NCI-H146 (cell line): ENCODE results near the gene ENGASE.
"Not testable (repeated sequence)": the region's sequence is repeated elsewhere in the genome, so short reads cannot be mapped to it uniquely, and the experiment has no call there.

ENCODE experiments used
- DNase-seq: peaks from one replicate; lab custom pipeline; 2025; lab: John Stamatoyannopoulos, UW

Gene ENGASE

DNA sequence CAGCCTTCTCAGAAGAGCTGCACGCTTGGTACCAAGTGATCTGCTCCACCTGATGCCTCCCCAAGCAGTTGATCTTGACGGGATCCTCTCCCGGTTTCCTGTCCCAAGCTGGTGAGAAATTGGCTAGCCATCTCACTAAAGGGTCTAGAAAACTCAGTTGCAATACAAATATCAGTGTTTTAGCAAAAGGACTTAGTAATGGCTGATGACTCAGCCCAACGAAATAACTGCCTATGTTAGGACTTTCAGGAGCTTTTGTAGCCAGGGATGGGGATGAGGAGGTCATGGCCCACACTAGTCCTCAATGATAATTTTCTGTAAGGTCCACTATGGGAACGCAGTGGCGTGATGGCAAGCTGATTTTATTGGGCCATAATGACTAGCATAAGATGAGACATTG lies 23.3 kb upstream of the ENGASE start:
- no peak for DNase-seq

GRCh38 chr17:79052131-79052530 lies 22.5 kb upstream of the ENGASE start:
- no peak for DNase-seq

DNA sequence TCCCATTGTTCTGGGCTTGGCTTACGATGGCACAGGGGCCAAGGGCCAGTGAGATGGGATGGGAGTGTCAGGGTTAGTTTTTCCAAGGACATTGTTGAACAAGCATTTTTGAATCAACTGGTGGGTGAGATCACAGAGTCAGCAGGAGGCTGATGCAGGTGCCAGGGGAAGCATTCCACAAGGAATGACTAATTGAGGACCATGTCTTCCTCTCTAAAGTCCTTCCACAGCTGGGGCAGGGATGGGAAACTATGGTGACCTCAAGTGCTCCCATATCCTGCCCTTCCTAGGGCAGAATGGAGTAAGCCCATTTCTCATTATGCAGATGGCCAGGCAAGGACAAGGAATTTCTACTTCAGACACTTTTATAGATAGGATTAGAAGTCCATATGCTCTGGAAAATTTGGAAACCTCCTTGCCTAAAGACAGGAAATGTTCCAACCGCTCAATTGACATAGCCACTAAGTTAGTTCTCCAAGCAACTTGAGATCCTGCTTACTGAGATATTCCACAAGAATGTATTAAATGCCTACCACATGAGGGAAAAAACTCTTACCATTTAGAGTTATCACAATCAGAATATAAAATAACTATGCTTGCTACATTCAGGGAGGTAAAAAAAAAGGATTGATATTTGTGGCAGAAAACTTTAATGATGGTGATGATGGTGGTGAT lies 21.2 kb upstream of the ENGASE start:
- DNase-seq, result no peak

GRCh38 chr17:79054200-79054960 lies 20.2 kb upstream of the ENGASE start:
- no peak for DNase-seq

GRCh38 chr17:79055197-79055596 lies 19.4 kb upstream of the ENGASE start:
- DNase-seq, result no peak

DNA sequence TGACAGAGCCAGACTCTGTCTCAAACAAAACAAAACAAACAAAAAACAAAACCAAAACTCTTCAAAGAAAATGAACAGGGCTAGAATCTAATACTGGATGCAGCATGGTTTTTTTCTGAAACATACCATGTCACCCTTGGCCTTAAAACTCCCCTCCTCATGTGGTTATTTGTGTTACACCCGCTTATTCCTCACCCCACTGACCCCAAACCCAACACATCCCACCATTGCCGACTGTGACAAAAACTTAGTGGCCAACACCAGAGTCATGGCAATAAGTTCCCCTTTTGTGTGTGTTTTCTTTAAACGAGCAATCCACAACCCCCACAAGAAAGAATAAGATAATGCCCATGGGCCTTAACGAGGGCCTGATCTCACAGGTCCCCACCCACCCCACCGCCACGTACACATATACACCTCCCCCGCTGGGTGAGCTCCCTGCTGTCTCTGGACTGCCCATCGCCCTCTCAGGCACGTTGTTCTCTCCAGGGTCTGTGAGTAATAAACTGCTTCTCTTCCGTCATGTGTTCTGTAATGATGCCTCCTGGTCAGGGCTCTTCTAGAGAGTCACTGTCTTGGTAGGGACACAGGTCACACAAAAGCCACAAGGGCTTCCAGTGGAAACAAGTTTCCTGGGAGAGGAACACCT lies 16.8 kb upstream of the ENGASE start:
- DNase-seq, result no peak

GRCh38 chr17:79062691-79063090 lies 11.9 kb upstream of the ENGASE start:
- no peak for DNase-seq

DNA sequence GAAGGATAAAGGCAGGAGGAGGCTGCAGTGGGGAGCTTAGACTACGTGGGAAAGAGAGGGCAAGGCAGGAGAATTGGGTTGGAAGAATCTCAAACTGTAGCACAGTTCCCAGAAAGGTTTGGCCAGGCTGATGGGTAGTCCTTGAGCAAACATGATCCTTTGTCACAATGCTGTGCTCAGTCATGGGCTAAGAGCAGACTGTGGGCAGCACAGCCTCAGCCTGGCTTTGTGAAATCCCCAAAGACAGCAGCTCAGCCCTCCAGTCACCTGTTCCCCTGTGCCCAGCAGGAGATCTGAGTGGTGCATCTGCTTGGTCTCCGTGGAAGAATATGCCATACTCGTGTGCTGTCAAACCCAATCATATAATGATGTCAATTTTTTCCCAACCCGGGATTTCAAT lies 10.6 kb upstream of the ENGASE start:
- peak; percentile 6 for DNase-seq

DNA sequence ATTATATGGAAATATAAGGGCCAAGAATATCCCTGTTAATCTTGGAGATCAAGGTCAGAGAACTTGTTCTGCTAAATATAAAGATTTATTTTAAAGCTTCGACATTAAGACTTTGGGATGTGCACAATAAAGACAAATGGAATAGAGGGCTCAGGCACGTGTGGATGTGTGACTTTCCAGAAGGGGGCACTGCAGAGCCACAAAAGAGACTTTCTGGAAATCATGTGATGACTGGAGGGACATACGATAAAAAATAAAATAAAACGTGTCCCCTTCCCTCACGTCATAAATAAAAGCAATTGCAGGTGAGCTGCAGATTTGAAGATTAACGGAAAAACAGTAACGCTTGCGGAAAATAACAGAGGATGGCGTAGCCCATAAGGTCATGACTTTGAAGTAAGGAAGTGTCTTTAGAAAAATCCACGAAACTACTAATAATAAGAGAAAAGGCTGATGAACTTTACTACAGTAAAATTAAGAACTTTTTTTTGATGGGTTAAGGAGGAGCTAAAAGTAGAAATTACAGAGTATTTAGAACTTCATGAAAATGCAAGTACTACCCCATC lies 9.4 kb upstream of the ENGASE start:
- peak; percentile 33 for DNase-seq

DNA sequence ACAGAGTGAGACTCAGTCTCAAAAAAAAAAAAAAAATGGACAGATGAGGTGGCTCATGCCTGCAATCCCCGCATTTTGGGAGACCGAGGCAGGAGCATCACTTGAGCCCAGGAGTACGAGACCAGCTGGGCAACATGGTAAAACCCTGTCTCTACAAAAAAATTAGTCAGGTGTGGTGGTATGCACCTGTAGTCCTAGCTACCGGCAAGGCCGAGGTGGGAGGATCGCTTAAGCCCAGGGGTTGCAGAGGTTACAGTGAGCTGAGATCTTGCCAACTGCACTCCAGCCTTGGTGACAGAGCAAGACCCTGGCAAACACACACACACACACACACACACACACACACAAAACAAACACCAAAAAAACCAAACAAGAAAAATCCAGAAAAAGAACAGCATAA lies 7.7 kb upstream of the ENGASE start:
- DNase-seq, result no peak

GRCh38 chr17:79070266-79070880 lies 4.3 kb upstream of the ENGASE start:
- DNase-seq, result no peak

DNA sequence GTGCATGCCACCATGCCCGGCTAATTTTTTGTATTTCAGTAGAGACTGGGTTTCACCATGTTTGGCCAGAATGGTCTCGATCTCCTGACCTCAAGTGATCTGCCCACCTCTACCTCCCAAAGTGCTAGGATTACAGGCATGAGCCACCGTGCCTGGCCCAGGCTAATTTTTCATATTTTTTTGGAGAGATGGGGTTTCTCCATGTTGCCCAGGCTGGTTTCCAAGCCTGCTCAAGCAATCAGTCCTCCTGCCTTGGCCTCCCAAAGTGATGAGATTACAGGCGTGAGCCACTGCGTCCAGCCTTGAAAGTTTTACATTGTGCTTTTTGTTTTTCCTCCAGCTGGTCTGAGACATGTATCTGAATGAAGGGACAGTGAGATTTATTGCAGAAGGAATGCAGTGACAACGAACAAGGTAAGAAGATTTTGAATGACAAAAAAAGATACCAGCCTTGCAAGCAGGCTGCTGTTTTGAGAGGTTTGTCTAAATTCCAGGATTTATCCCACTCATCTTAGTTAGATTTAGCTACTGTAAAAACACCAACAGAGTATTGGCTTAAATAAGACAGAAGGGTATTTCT lies 3.4 kb upstream of the ENGASE start:
- no peak for DNase-seq

GRCh38 chr17:79072544-79072943 lies 2.1 kb upstream of the ENGASE start:
- DNase-seq, result no peak

GRCh38 chr17:79073016-79073705 lies 1.5 kb upstream of the ENGASE start:
- DNase-seq, result no peak

DNA sequence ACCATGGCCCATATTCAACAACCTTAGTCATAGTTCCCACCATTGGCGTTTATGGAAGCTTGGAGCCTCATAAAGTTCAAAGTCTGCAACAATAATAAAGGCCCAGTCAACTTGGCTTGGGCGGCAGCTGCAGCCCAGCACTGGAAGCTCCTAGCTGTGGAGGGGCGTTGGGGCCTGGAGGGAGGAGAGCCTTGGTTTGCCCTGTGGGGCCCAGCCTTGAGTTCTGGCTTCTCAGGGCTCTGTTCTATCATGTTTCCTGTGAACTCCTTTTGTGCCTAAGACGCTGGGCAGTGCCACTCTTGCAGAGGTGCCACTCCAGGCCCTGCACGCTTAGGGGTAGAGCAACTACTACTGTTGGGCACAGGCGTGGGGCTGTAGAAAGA lies 927 bp upstream of the ENGASE start:
- no peak for DNase-seq

DNA sequence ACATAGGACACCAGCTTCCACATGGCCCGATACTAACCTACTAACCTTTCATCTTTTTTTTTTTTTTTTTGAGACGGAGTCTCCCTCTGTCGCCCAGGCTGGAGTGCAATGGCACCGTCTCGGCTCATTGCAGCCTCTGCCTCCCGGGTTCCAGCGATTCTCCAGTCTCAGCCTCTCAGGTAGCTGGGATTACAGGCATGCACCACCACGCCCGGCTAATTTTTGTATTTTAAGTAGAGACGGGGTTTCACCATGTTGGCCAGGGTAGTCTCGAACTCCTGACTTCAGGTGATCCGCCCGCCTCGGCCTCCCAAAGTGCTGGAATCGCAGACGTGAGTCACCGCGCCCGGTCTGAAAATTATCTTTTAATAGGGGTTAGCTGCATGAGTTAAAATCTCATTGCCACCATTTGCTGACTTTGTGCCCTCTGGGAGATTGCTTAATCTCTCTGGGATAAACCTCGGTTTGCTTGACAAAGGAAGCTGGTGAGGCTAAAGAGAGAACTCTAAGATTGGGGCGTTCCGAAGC lies 439 bp upstream of the ENGASE start:
- DNase-seq, result not testable (repeated sequence)

GRCh38 chr17:79075446-79075750 lies 774 bp downstream of the ENGASE start:
- DNase-seq, result no peak

DNA sequence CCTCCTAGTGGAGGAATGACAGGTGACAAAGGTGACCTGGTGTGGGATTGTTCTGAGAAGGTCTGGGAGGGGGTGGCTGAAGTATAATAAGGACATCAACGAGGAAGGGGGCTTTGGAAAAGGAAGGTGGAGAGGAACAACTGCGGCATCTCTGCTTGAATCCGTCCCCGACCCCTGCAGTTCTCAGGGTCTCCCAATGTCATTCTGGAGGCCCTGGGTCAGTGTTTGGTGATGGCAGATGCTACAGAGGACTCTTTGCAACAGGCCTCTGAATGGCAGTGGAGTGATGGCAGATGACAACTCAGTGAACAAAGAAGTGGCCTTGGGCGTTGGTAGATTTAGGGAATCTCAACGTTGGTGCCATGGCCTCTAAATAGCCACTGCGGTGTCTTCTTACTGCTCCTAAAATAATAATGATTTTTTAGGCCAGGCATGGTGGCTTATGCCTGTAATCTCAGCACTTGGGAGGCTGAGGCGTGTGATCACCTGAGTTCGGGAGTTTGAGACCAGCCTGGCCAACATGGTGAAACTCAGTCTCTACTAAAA lies 1.3 kb downstream of the ENGASE start:
- no peak for DNase-seq

- no peak for DNase-seq
Measured at GRCh38 chr17:79077587-79077986, 3.0 kb downstream of the ENGASE start.

DNA sequence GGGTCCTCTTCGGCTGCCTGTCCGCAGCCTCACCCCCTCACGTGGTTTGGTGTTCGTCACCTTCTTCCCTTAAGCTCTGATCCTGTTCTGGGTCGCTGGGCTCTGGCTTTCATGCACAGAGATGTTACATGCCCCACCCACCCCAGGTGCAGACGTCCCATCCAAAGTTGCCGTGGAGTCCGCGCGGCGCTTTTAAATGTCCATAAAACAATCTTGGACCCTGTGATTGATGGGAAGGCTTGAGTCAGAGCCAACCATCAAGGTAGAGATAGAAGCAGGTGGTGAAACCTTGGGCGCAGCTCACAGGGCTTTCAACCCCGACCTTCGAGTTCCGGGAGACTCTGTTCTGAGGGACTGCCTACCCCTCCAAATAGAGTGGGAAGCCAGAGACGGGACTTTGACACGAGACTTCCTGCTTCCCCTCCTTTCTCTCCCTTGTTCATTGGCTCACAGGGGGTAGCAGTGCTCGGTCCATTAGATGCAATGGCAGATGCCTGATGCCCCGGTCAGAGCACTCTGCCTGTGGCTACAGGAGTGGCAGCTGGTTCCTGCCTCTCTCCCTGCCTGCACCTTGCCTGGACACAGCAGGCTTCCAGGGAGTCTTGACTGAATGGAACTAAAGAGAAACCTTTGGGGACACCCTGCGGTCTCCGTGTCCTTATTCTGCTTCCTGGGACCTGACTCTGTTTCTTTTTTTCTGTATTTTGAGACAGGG lies 4.0 kb downstream of the ENGASE start:
- no peak for DNase-seq
